Measurements from ENCODE around the gene TBXAS1. TPM values are rescaled to one million over a fixed set of nuclear protein-coding genes. Genes with fewer than 3 reads are reported as not detected.

The TBXAS1 gene
- total and polyA plus RNA-seq, 2 of the 8 experiments (the other 6 are each of a cell fraction or from before 2014, with no cell fraction given): 0.86 to 2.1 TPM

Other genes with a start within 250 kb of the TBXAS1 start
- gene HIPK2, start 51.3 kb upstream of the TBXAS1 start, total RNA-seq (2021; fragmentation: NEBNext Ultra II Directional; extraction: Animal tissue kit (Norgen Biotek cat#: 25700)): 24.3 and 24.4 TPM in 2 replicates
- gene HIPK2, start 51.3 kb upstream of the TBXAS1 start, polyA plus RNA-seq (2011; rRNA removed): 8.3 and 10.0 TPM in 2 replicates
- 9.0 and 10.6 TPM in 2 replicates for gene PARP12, start 233.7 kb downstream of the TBXAS1 start, total RNA-seq (2021; fragmentation: NEBNext Ultra II Directional; extraction: Animal tissue kit (Norgen Biotek cat#: 25700))
- gene PARP12, start 233.7 kb downstream of the TBXAS1 start, polyA plus RNA-seq (2011; rRNA removed): 19.4 and 21.5 TPM in 2 replicates

Data from H1 (cell line).